GM12878 (cell line): ENCODE results near the gene MTO1. TPM values are rescaled to one million over a fixed set of nuclear protein-coding genes. Genes with fewer than 3 reads are reported as not detected.

Source experiments
- ATAC-seq: fragments of 200-7000 bp; cut with Tn5 transposase; 3 replicates; pipeline ENCODE4 v1.9.1; 2020; ENCODE audit warnings: mild to moderate bottlenecking, moderate library complexity
- BruUV-seq: library from RNA; stranded (reverse); fragments of 400-500 nt; replicated peaks from 2 replicates; lab custom pipeline; 2021; lab: Mats Ljungman, UMichigan
- CTCF ChIA-PET: fragments of 300-600 bp; sonication (Branson Sonifier 250); formaldehyde crosslinking; extraction: SDS; loops from one replicate; lab custom pipeline; 2021; ENCODE audit warnings: inconsistent platforms; lab: Yijun Ruan, JAX
- POLR2A ChIA-PET: fragments of 350-600 bp; formaldehyde crosslinking; extraction: SDS; loops from one replicate; lab custom pipeline; 2021; ENCODE audit warnings: inconsistent platforms; lab: Charles Lee
- RAD21 ChIA-PET: fragments of 300-600 bp; sonication (Branson Sonifier 250); formaldehyde crosslinking; loops from one replicate; lab custom pipeline; 2023; ENCODE audit warnings: antibody characterized with exemption; ENCODE audit not compliant: unreplicated experiment; lab: Charles Lee
- SMC1A ChIA-PET: fragments of 300-600 bp; sonication (Branson Sonifier 250); formaldehyde crosslinking; loops from one replicate; lab custom pipeline; 2023; ENCODE audit not compliant: unreplicated experiment, uncharacterized antibody; lab: Charles Lee
- DNase-seq: peaks from one replicate; pipeline ENCODE4 v3.0.0-alpha.2; 2011; ENCODE audit warnings: low read depth, low spot score
- FAIRE-seq: peaks from 3 replicates; lab custom pipeline; 2011; peaks lifted over from hg19 to GRCh38; lab: Jason Lieb, UNC
- H2AFZ ChIP-seq: 2 replicates; pipeline ENCODE4 v1.6.0; 2011; ENCODE audit warnings: low read depth, low read length, control low read depth; ENCODE audit not compliant: control insufficient read depth
- H3K27ac ChIP-seq: 2 replicates; pipeline ENCODE4 v1.5.1; 2011; ENCODE audit warnings: control low read depth; ENCODE audit not compliant: control insufficient read depth, insufficient read depth
- H3K27me3 ChIP-seq, 2 experiments: replicated peaks in 1 of 2; 2 replicates each; pipeline versions ENCODE4 v1.6.0 to v1.6.1; 2011; ENCODE audit warnings: low read length in 1 of 2; ENCODE audit not compliant: control insufficient read depth in 2 of 2, insufficient read depth in 2 of 2
- H3K36me3 ChIP-seq, 2 experiments: 2 replicates each; pipeline ENCODE4 v1.5.1; 2011; ENCODE audit warnings: low read length in 1 of 2; ENCODE audit not compliant: control insufficient read depth in 2 of 2, insufficient read depth in 2 of 2
- H3K4me1 ChIP-seq: 2 replicates; pipeline ENCODE4 v1.6.1; 2011; ENCODE audit warnings: mild to moderate bottlenecking, low read length, moderate library complexity, mixed read lengths; ENCODE audit not compliant: control insufficient read depth, insufficient read depth
- H3K4me2 ChIP-seq: 2 replicates; pipeline ENCODE4 v1.6.0; 2011; ENCODE audit warnings: control low read depth; ENCODE audit not compliant: control insufficient read depth, insufficient read depth
- H3K4me3 ChIP-seq: fragments of 200-600 bp; sonication (generic); 2 replicates; pipeline ENCODE4 v1.5.1; 2016
- H3K79me2 ChIP-seq: 2 replicates; pipeline ENCODE4 v1.6.0; 2011; ENCODE audit warnings: low read length; ENCODE audit not compliant: control insufficient read depth, insufficient read depth
- H3K9ac ChIP-seq: 2 replicates; pipeline ENCODE4 v1.8.0; 2011; ENCODE audit warnings: low read length, control low read depth, mixed read lengths; ENCODE audit not compliant: control insufficient read depth, insufficient read depth
- H3K9me3 ChIP-seq: replicated peaks from 3 replicates; pipeline ENCODE4 v1.5.1; 2011; ENCODE audit warnings: mild to moderate bottlenecking, low read length; ENCODE audit not compliant: control insufficient read depth, insufficient read depth
- H4K20me1 ChIP-seq: 2 replicates; pipeline ENCODE4 v1.6.0; 2011; ENCODE audit not compliant: control insufficient read depth, insufficient read depth
- RAD21 ChIP-seq: IDR thresholded peaks from 2 replicates; pipeline ENCODE4 v1.6.1; 2011; ENCODE audit warnings: mild to moderate bottlenecking, low read depth, low read length, moderate library complexity; ENCODE audit not compliant: insufficient read depth
- SMAD5 ChIP-seq: IDR thresholded peaks from 2 replicates; pipeline ENCODE4 v1.6.1; 2016; ENCODE audit warnings: antibody characterized with exemption, low read depth
- WGBS: methylation state at CpG from one replicate; pipeline ENCODE4 v1.1.6; 2016; ENCODE audit warnings: low lambda C conversion rate; ENCODE audit not compliant: insufficient replicate concordance, insufficient coverage; ENCODE audit errors: missing lambda C conversion rate; 5-methylcytosine and 5-hydroxymethylcytosine counted together
- in situ Hi-C: fragments of 300-500 bp; cut with MboI; formaldehyde crosslinking; loops from 9 replicates; pipeline ENCODE4 v1.14.3; 2018; ENCODE audit warnings: mixed read lengths
- intact Hi-C: fragments of 100-400 bp; cut with micrococcal nuclease; formaldehyde crosslinking; loops from one replicate; pipeline ENCODE4 v1.14.2; 2022; ENCODE audit not compliant: unreplicated experiment
- polyA plus RNA-seq, 11 experiments: library from polyadenylated mRNA; depleted of rRNA in 4 of 11; unstranded in 6 of 11; stranded (reverse) in 5 of 11; fragments of >200 nt; fragmentation: Nextera tagmentation in 4 of 11; fragmentation: Illumina TruSeq in 1 of 11; extraction: Ambion mirVana in 4 of 11; extraction: Trizol in 1 of 11; gene quantifications; 1 replicate in 1 of 11; 2 replicates in 10 of 11; pipeline versions ENCODE4 v1.2.1 to v1.2.3, GENCODE V29; 2011 to 2016; ENCODE audit warnings: inconsistent platforms in 2 of 11, missing spikeins in 2 of 11, low read depth in 1 of 11
- total RNA-seq, 4 experiments: library from RNA; depleted of rRNA in 3 of 4; stranded (reverse); fragments of >200 nt in 3 of 4; fragmentation: Illumina TruSeq in 1 of 4; extraction: Trizol in 1 of 4; gene quantifications; 2 replicates each; pipeline versions ENCODE4 v1.2.1 to v1.2.3, GENCODE V29; 2013 to 2021
- TF ChIP-seq, protein P1 (sequence below): fragments of 450-650 bp; conservative IDR thresholded peaks from 2 replicates; pipeline ENCODE4 v1.6.1; 2017; ENCODE audit warnings: mild to moderate bottlenecking, moderate library complexity

MTO1 gene
- total and polyA plus RNA-seq, 10 of the 15 experiments (the other 5 are each of a cell fraction or from before 2014, with no cell fraction given), result 24.8 to 53.6 (median 33.1) TPM

DNA sequence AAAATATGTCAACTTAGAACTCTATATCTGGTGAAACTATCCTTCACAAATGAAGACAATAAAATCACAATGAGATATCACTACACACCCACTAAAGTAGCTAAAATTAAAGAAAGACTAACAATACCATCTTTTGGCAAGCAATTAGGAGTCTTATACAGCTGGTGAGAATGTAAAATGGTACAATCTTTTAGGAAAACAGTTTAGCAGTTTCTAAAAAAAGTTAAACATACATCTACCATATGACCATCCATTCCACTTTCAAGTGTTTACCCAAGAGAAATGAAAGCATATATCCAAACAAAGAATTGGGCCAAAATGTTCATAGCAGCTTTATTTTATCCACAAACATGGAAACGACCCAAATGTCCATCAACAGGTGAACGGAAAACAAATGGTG lies 73.1 kb downstream of the MTO1 start:
- no peak for FAIRE-seq
- no TSS peak for BruUV-seq

More for the DNA sequence above, 73.1 kb downstream of the MTO1 start:
- Histone ChIP-seq H3K27ac (no peak overlapping the region), H3K4me3 (no peak overlapping the region), H3K79me2 (no peaks in the 10 kb centered on the region), H3K4me2 (no peak overlapping the region), H3K9me3 (no peaks in the 10 kb centered on the region), H2AFZ (no peak overlapping the region), H4K20me1 (no peaks in the 10 kb centered on the region), H3K9ac (no peak overlapping the region; the same call in 1 of the 2 replicates), H3K4me1 (no peaks in the 10 kb centered on the region), H3K36me3 (no peaks in the 10 kb centered on the region), H3K27me3 (no peaks in the 10 kb centered on the region)
- intact Hi-C loops (no loop called here), in situ Hi-C loops (no loop called here)
- ChIA-PET CTCF (interaction anchor here (1.2 kb wide), 1 partner anchor 76 kb away, joined by 3 read pairs; no protein-coding TSS in a partner anchor), SMC1A (interaction anchor here (0.8 to 2.4 kb wide), 5 partner anchors 8 to 27 kb away, joined by 3 to 10 read pairs (median 3); no protein-coding TSS in a partner anchor), POLR2A (interaction anchor here (1.0 to 3.3 kb wide), 3 partner anchors 9 to 22 kb away, joined by 3 to 24 read pairs (median 3); partner anchors contain the start of gene EEF1A1), RAD21 (interaction anchor here (0.5 to 1.9 kb wide), 4 partner anchors 11 to 72 kb away, joined by 3 to 6 read pairs (median 3); partner anchors contain the start of gene EEF1A1)
- no peak for TF ChIP-seq SMAD5
- TF ChIP-seq RAD21, result no peak
- TF ChIP-seq, protein P1, sequence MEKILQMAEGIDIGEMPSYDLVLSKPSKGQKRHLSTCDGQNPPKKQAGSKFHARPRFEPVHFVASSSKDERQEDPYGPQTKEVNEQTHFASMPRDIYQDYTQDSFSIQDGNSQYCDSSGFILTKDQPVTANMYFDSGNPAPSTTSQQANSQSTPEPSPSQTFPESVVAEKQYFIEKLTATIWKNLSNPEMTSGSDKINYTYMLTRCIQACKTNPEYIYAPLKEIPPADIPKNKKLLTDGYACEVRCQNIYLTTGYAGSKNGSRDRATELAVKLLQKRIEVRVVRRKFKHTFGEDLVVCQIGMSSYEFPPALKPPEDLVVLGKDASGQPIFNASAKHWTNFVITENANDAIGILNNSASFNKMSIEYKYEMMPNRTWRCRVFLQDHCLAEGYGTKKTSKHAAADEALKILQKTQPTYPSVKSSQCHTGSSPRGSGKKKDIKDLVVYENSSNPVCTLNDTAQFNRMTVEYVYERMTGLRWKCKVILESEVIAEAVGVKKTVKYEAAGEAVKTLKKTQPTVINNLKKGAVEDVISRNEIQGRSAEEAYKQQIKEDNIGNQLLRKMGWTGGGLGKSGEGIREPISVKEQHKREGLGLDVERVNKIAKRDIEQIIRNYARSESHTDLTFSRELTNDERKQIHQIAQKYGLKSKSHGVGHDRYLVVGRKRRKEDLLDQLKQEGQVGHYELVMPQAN, result no peak
- DNase-seq (no peak), ATAC-seq (no peak)
- 48% methylated on average over 2 of the region's 2 CpGs for WGBS
